ENCODE measurements around the gene METTL4. TPM values are rescaled to one million over a fixed set of nuclear protein-coding genes. Genes with fewer than 3 reads are reported as not detected.

Gene METTL4
- total and polyA plus RNA-seq, 9 of the 15 experiments (the other 6 are each of a cell fraction or from before 2014, with no cell fraction given), result 7.9 to 32.8 (median 22.1) TPM

DNA sequence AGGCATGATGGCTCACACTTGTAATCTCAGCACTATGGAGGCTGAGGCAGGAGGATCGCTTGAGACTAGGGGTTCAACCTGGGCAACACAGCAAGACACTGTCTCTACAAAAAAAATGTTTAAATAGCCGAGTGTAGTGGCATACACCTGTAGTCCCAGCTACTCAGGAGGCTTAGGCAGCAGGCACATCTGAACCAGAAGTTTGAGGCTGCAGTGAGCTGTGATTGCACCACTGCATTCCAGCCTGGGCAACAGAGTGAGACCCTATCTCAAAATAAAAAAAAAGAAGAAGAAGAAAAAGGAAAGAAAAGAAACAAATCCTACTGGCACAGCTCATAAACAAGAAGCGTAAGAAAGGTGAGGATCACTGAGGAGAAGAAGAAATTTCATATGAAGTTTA lies 19.9 kb downstream of the METTL4 start:
- no peaks in the 10 kb centered on the region for H3K9me3 ChIP-seq (replicated peaks; ENCODE audit: control insufficient read depth, insufficient read depth, low read depth, low read length)
- H3K27ac ChIP-seq (ENCODE audit: extremely low read depth, low read depth, low read length), result no peak overlapping the region
- H3K36me3 ChIP-seq (ENCODE audit: control insufficient read depth, insufficient read depth, low read length), result peaks cover 30% of the 10 kb centered on the region; the same call in 2 of the 3 replicates
- CTCF ChIA-PET (ENCODE audit: low intra/inter-chr PET ratio), result no interaction called here
- H2AFZ ChIP-seq (ENCODE audit: low read depth, low read length), result no peak overlapping the region
- no peak for ATAC-seq
- BruUV-seq (replicated peaks), result no TSS peak
- no peaks in the 10 kb centered on the region for H3K4me1 ChIP-seq (replicated peaks in 1 of 2; ENCODE audit: control insufficient read depth in 2 of 2, insufficient read depth in 2 of 2, low read length in 2 of 2)
- no peak for FAIRE-seq
- in situ Hi-C loops (cut with MboI), result loop anchor here (5.0 kb wide), 1 partner anchor 1684 kb away; no protein-coding TSS in a partner anchor
- no peaks in the 10 kb centered on the region for H4K20me1 ChIP-seq (replicated peaks; ENCODE audit: control insufficient read depth, insufficient read depth, low read length)
- no peaks in the 10 kb centered on the region for H3K9me1 ChIP-seq (ENCODE audit: control insufficient read depth, insufficient read depth, low read length)
- intact Hi-C loops (cut with micrococcal nuclease), result no loop called here
- 75% methylated on average over 3 of the region's 3 CpGs for WGBS (ENCODE audit: insufficient coverage, low coverage, missing lambda C conversion rate)
- H3K27me3 ChIP-seq (ENCODE audit: control insufficient read depth in 2 of 2, insufficient read depth in 2 of 2, low read length in 2 of 2), result no peaks in the 10 kb centered on the region
- no peak overlapping the region for H3K4me2 ChIP-seq (ENCODE audit: insufficient read depth, low read length)
- no peak overlapping the region for H3K9ac ChIP-seq (ENCODE audit: insufficient read depth in 1 of 2, low read depth in 2 of 2, low read length in 2 of 2)
- no peak for DNase-seq (ENCODE audit: extremely low read depth in 1 of 4, low spot score in 3 of 4)
- POLR2A ChIA-PET, result no interaction called here
- no peak overlapping the region for H3K4me3 ChIP-seq
- TF ChIP-seq DIDO1 (tag; IDR thresholded peaks at IDR 0.05; ENCODE audit: low read depth) (no peak), ZNF121 (CRISPR knock-in tag; conservative IDR thresholded peaks at IDR 0.05) (peak; percentile 87), KDM1A (IDR thresholded peaks at IDR 0.05) (0 out of 4 replicates have a peak, but pooled peaks of 1 of the 2 experiments have one; percentile 33)
- no peaks in the 10 kb centered on the region for H3K79me2 ChIP-seq (ENCODE audit: control insufficient read depth, insufficient read depth, low read length)

GRCh38 chr18:2549462-2549861 lies 21.8 kb downstream of the METTL4 start:
- H2AFZ ChIP-seq (ENCODE audit: low read depth, low read length), result no peak overlapping the region
- no peaks in the 10 kb centered on the region for H3K79me2 ChIP-seq (ENCODE audit: control insufficient read depth, insufficient read depth, low read length)
- CTCF ChIA-PET (ENCODE audit: low intra/inter-chr PET ratio), result interaction anchor here (0.6 kb wide), 2 partner anchors 696 to 1222 kb away, joined by 3 read pairs; no protein-coding TSS in a partner anchor
- H3K27ac ChIP-seq (ENCODE audit: extremely low read depth, low read depth, low read length), result no peak overlapping the region
- no peak for FAIRE-seq
- intact Hi-C loops (cut with micrococcal nuclease) (loop anchor here (5.0 to 10.0 kb wide), 4 partner anchors 325 to 1682 kb away; no protein-coding TSS in a partner anchor), in situ Hi-C loops (cut with MboI) (loop anchor here (25.0 kb wide), 1 partner anchor 962 kb away; no protein-coding TSS in a partner anchor)
- BruUV-seq (replicated peaks), result no TSS peak
- no peak overlapping the region for H3K4me2 ChIP-seq (ENCODE audit: insufficient read depth, low read length)
- no peak overlapping the region for H3K9ac ChIP-seq (ENCODE audit: insufficient read depth in 1 of 2, low read depth in 2 of 2, low read length in 2 of 2)
- H3K27me3 ChIP-seq (ENCODE audit: control insufficient read depth in 2 of 2, insufficient read depth in 2 of 2, low read length in 2 of 2), result no peaks in the 10 kb centered on the region
- TF ChIP-seq ELF1 (tag; IDR thresholded peaks at IDR 0.05) (no peak), ELF2 (CRISPR knock-in tag; IDR thresholded peaks at IDR 0.05) (no peak), NFATC3 (IDR thresholded peaks at IDR 0.05) (no peak), TRIM25 (IDR thresholded peaks at IDR 0.05; ENCODE audit: borderline replicate concordance) (no peak), MIER1 (IDR thresholded peaks at IDR 0.05; ENCODE audit: low read depth) (no peak), EP400 (IDR thresholded peaks at IDR 0.05) (no peak), ZNF134 (CRISPR knock-in tag; conservative IDR thresholded peaks at IDR 0.05) (no peak)
- TF ChIP-seq, protein P1, sequence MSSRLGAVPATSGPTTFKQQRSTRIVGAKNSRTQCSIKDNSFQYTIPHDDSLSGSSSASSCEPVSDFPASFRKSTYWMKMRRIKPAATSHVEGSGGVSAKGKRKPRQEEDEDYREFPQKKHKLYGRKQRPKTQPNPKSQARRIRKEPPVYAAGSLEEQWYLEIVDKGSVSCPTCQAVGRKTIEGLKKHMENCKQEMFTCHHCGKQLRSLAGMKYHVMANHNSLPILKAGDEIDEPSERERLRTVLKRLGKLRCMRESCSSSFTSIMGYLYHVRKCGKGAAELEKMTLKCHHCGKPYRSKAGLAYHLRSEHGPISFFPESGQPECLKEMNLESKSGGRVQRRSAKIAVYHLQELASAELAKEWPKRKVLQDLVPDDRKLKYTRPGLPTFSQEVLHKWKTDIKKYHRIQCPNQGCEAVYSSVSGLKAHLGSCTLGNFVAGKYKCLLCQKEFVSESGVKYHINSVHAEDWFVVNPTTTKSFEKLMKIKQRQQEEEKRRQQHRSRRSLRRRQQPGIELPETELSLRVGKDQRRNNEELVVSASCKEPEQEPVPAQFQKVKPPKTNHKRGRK (tag; IDR thresholded peaks at IDR 0.05), result no peak
- TF ChIP-seq, protein P2, sequence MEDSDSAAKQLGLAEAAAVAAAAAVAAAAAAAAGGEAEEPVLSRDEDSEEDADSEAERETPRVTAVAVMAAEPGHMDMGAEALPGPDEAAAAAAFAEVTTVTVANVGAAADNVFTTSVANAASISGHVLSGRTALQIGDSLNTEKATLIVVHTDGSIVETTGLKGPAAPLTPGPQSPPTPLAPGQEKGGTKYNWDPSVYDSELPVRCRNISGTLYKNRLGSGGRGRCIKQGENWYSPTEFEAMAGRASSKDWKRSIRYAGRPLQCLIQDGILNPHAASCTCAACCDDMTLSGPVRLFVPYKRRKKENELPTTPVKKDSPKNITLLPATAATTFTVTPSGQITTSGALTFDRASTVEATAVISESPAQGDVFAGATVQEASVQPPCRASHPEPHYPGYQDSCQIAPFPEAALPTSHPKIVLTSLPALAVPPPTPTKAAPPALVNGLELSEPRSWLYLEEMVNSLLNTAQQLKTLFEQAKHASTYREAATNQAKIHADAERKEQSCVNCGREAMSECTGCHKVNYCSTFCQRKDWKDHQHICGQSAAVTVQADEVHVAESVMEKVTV (CRISPR knock-in tag; IDR thresholded peaks at IDR 0.05), result no peak
- no peak for ATAC-seq
- 40% methylated on average over 1 of the region's 2 CpGs for WGBS (ENCODE audit: insufficient coverage, low coverage, missing lambda C conversion rate)
- H3K36me3 ChIP-seq (ENCODE audit: control insufficient read depth, insufficient read depth, low read length), result peaks cover 27% of the 10 kb centered on the region; the same call in 2 of the 3 replicates
- H3K9me3 ChIP-seq (replicated peaks; ENCODE audit: control insufficient read depth, insufficient read depth, low read depth, low read length), result no peaks in the 10 kb centered on the region
- H4K20me1 ChIP-seq (replicated peaks; ENCODE audit: control insufficient read depth, insufficient read depth, low read length), result no peaks in the 10 kb centered on the region
- no peaks in the 10 kb centered on the region for H3K9me1 ChIP-seq (ENCODE audit: control insufficient read depth, insufficient read depth, low read length)
- POLR2A ChIA-PET, result interaction anchor here (1.6 kb wide), 1 partner anchor 22 kb away, joined by 7 read pairs; the partner anchor contains the start of genes METTL4 and NDC80
- DNase-seq (ENCODE audit: extremely low read depth in 1 of 4, low spot score in 3 of 4), result no peak
- H3K4me3 ChIP-seq, result no peak overlapping the region
- H3K4me1 ChIP-seq (replicated peaks in 1 of 2; ENCODE audit: control insufficient read depth in 2 of 2, insufficient read depth in 2 of 2, low read length in 2 of 2), result no peaks in the 10 kb centered on the region

Data from K562 (cell line).